ENCODE measurements around the gene HSD11B1L. TPM values are rescaled to one million over a fixed set of nuclear protein-coding genes. Genes with fewer than 3 reads are reported as not detected.
"Not testable (repeated sequence)": the region's sequence is repeated elsewhere in the genome, so short reads cannot be mapped to it uniquely, and the experiment has no call there.

Gene HSD11B1L
- total and polyA plus RNA-seq, 2 donors = 3.6 to 17.5 TPM

DNA sequence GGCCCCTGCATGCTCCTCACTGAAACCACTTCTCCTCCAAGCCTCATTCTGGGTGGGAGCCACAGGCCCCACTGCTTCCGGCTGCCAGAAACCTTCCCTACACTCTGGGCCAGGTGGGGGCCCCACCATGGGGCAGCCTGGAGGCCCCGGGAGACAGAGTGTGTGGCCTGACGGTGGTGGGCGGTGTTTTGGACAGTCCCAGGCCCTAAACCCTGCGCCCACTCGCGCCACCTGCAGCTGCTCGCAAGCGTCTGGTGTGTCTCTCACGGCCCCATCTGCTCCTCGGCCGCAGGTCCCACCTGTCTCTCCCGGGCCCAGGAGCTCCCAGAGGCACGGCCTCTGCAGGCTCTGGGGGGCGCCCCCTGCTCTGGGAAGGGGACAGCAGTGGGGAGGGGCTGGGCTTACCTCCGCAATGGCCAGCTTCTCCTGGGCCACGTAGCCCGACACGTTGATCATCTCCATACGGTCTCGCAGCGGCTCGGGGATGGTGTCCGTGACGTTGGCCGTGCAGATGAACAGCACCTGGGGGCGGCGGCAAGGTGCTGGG lies 14.9 kb downstream of the HSD11B1L start:
- no peak for DNase-seq (ENCODE audit: extremely low spot score)
- peaks cover 6% of the 10 kb centered on the region for H3K36me3 ChIP-seq (ENCODE audit: insufficient read depth)
- H3K4me1 ChIP-seq (ENCODE audit: insufficient read depth) = no peaks in the 10 kb centered on the region
- H3K27ac ChIP-seq (ENCODE audit: low read depth) = no peak overlapping the region
- no peak overlapping the region for H3K4me3 ChIP-seq (ENCODE audit: low read depth, low read length)
- 84% methylated on average over 28 of the region's 28 CpGs for WGBS

GRCh38 chr19:5696196-5697021 lies 15.6 kb downstream of the HSD11B1L start:
- Histone ChIP-seq H3K27ac (ENCODE audit: low read depth) (no peak overlapping the region), H3K4me1 (ENCODE audit: insufficient read depth) (no peaks in the 10 kb centered on the region), H3K36me3 (ENCODE audit: insufficient read depth) (peaks cover 8% of the 10 kb centered on the region), H3K4me3 (ENCODE audit: low read depth, low read length) (no peak overlapping the region)
- DNase-seq (ENCODE audit: extremely low spot score) = no peak
- WGBS = 88% methylated on average over 42 of the region's 42 CpGs

- WGBS = 77% methylated on average over 25 of the region's 25 CpGs
- H3K27ac ChIP-seq (ENCODE audit: low read depth) = no peak overlapping the region
- no peaks in the 10 kb centered on the region for H3K4me1 ChIP-seq (ENCODE audit: insufficient read depth)
- H3K36me3 ChIP-seq (ENCODE audit: insufficient read depth) = peaks cover 8% of the 10 kb centered on the region
- no peak overlapping the region for H3K4me3 ChIP-seq (ENCODE audit: low read depth, low read length)
- DNase-seq (ENCODE audit: extremely low spot score) = no peak
Measured at GRCh38 chr19:5697022-5697889, 16.4 kb downstream of the HSD11B1L start.

DNA sequence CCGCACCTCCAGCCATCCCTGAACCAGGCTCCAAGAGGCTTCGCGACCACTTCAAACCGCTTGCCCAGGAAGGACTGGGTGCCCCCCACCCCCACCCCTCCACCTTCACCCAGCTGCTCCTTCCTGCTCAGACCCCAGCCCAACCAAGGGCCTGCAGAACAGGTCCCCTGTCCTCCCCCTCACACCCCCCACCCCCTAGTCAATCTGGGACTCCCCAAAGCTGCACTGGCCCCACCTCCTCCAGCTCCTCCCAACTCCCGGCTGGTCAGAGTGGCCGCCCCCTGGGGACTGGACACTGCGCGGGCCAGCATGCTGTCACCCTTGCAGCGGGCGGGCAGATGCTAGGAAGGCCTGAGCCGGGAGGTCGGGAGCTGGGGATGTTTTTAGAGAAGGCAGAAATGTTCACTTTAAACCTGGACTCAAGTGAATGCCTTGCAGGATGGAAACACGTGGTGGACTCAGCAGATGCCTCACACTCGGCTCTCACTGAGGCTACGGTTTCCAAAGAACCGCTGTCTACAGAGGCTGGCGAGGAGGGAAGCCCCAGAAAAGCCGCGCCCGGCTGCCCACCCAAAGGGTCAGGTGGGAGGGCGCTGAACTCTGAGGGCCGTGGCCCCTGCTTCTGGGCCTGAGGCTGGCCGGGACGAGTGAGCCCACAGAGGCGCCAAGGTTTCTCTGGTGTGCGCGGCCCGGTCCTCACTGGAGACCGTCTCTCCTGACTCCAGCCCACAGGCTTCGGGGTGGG lies 17.2 kb downstream of the HSD11B1L start:
- no peaks in the 10 kb centered on the region for H3K4me1 ChIP-seq (ENCODE audit: insufficient read depth)

GRCh38 chr19:5698635-5699422 lies 18.0 kb downstream of the HSD11B1L start:
- Histone ChIP-seq H3K36me3 (ENCODE audit: insufficient read depth) (peaks cover 8% of the 10 kb centered on the region), H3K4me3 (ENCODE audit: low read depth, low read length) (no peak overlapping the region), H3K27ac (ENCODE audit: low read depth) (no peak overlapping the region), H3K4me1 (ENCODE audit: insufficient read depth) (no peaks in the 10 kb centered on the region)
- 90% methylated on average over 38 of the region's 38 CpGs for WGBS
- no peak for DNase-seq (ENCODE audit: extremely low spot score)

More for the DNA sequence above, 17.2 kb downstream of the HSD11B1L start:
- H3K36me3 ChIP-seq (ENCODE audit: insufficient read depth) = peaks cover 8% of the 10 kb centered on the region
- H3K4me3 ChIP-seq (ENCODE audit: low read depth, low read length) = no peak overlapping the region
- 82% methylated on average over 30 of the region's 30 CpGs for WGBS
- no peak for DNase-seq (ENCODE audit: extremely low spot score)
- no peak overlapping the region for H3K27ac ChIP-seq (ENCODE audit: low read depth)

- no peak for DNase-seq (ENCODE audit: extremely low spot score)
- H3K4me3 ChIP-seq (ENCODE audit: low read depth, low read length) = no peak overlapping the region
- H3K36me3 ChIP-seq (ENCODE audit: insufficient read depth) = peaks cover 11% of the 10 kb centered on the region
- WGBS = 96% methylated on average over 22 of the region's 22 CpGs
- H3K27ac ChIP-seq (ENCODE audit: low read depth) = no peak overlapping the region
- no peaks in the 10 kb centered on the region for H3K4me1 ChIP-seq (ENCODE audit: insufficient read depth)
Measured at GRCh38 chr19:5700455-5701092, 19.7 kb downstream of the HSD11B1L start.

DNA sequence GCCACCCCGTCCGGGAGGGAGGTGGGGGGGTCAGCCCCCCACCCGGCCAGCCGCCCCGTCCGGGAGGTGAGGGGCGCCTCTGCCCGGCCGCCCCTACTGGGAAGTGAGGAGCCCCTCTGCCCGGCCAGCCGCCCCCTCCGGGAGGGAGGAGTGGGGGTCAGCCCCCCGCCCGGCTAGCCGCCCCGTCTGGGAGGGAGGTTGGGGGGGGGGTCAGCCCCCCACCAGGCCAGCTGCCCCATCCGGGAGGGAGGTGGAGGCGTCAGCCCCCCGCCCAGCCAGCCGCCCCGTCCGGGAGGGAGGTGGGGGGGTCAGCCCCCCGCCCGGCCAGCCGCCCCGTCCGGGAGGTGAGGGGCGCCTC lies 21.2 kb downstream of the HSD11B1L start:
- WGBS = 85% methylated on average over 18 of the region's 28 CpGs
- not testable (repeated sequence) for H3K27ac ChIP-seq (ENCODE audit: low read depth); H3K4me3 ChIP-seq (ENCODE audit: low read depth, low read length); DNase-seq (ENCODE audit: extremely low spot score); H3K4me1 ChIP-seq (ENCODE audit: insufficient read depth); H3K36me3 ChIP-seq (ENCODE audit: insufficient read depth)

GRCh38 chr19:5703819-5704818 lies 23.3 kb downstream of the HSD11B1L start:
- Histone ChIP-seq H3K27ac (ENCODE audit: low read depth) (no peak overlapping the region), H3K36me3 (ENCODE audit: insufficient read depth) (peaks cover 7% of the 10 kb centered on the region)

GRCh38 chr19:5705552-5705951 lies 24.7 kb downstream of the HSD11B1L start:
- H3K4me1 ChIP-seq (ENCODE audit: insufficient read depth) = no peaks in the 10 kb centered on the region
- H3K27ac ChIP-seq (ENCODE audit: low read depth) = no peak overlapping the region
- no peak for DNase-seq (ENCODE audit: extremely low spot score)
- H3K4me3 ChIP-seq (ENCODE audit: low read depth, low read length) = no peak overlapping the region
- peaks cover 7% of the 10 kb centered on the region for H3K36me3 ChIP-seq (ENCODE audit: insufficient read depth)
- 92% methylated on average over 16 of the region's 16 CpGs for WGBS

More at GRCh38 chr19:5703819-5704818, 23.3 kb downstream of the HSD11B1L start:
- WGBS = 96% methylated on average over 40 of the region's 40 CpGs
- no peak for DNase-seq (ENCODE audit: extremely low spot score)
- no peak overlapping the region for H3K4me3 ChIP-seq (ENCODE audit: low read depth, low read length)
- no peaks in the 10 kb centered on the region for H3K4me1 ChIP-seq (ENCODE audit: insufficient read depth)

- H3K4me3 ChIP-seq (ENCODE audit: low read depth, low read length) = no peak overlapping the region
- WGBS = 95% methylated on average over 35 of the region's 35 CpGs
- no peak overlapping the region for H3K27ac ChIP-seq (ENCODE audit: low read depth)
- no peak for DNase-seq (ENCODE audit: extremely low spot score)
- H3K36me3 ChIP-seq (ENCODE audit: insufficient read depth) = peaks cover 7% of the 10 kb centered on the region
- no peaks in the 10 kb centered on the region for H3K4me1 ChIP-seq (ENCODE audit: insufficient read depth)
Measured at GRCh38 chr19:5706876-5707573, 26.2 kb downstream of the HSD11B1L start.
